NCI-H187 treated with DMSO at 0.1 percent for 48 hours (cell line): ENCODE measurements around the gene SIM1.

ENCODE experiments used
- DNase-seq: peaks from one replicate; lab custom pipeline; 2025; lab: John Stamatoyannopoulos, UW

SIM1 gene, protein sequence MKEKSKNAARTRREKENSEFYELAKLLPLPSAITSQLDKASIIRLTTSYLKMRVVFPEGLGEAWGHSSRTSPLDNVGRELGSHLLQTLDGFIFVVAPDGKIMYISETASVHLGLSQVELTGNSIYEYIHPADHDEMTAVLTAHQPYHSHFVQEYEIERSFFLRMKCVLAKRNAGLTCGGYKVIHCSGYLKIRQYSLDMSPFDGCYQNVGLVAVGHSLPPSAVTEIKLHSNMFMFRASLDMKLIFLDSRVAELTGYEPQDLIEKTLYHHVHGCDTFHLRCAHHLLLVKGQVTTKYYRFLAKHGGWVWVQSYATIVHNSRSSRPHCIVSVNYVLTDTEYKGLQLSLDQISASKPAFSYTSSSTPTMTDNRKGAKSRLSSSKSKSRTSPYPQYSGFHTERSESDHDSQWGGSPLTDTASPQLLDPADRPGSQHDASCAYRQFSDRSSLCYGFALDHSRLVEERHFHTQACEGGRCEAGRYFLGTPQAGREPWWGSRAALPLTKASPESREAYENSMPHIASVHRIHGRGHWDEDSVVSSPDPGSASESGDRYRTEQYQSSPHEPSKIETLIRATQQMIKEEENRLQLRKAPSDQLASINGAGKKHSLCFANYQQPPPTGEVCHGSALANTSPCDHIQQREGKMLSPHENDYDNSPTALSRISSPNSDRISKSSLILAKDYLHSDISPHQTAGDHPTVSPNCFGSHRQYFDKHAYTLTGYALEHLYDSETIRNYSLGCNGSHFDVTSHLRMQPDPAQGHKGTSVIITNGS

DNA sequence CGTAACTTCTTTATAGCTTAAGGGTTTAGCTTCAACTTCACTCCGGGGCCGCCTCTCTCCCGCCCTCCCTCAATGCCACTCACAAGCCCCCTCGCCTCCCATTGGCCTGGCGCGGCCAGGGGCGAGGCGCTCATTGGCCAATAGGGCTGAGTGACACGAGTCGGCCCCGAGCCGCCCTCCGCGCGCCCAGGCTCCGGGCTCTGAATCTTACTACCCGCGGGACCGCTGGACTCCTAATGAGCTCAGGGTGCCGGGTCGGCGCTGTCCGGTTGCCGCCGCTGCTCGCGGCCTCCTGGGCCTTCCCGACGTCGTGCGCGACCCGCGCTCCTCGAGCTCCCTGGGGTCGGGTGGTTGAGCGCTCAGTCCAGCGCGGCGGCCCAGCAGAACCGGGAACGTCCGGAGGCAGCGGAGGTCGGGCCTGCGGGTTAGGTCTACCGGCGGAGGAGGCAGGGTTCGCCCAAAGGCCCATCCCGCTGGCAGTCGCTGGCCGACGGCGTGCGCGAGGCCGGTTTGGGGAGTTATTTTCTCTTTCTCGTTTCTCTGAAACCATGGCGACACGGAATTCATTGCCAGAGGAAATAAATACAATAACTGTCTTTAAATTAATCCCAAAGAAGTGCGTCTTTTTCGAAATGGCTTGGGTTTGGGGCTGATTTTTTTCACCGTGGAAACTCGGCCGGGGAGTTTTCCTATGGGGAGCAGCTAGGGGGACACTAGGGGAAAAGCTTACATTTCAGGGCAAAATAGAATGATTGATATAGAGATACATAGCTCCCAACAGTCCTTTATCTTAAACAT, at the start of gene SIM1:
Gene SIM1 (minus strand): TSS at position 19 of the 798 bp plus-strand sequence. CDS start 1,453 bp downstream, outside the sequence.
- no peak for DNase-seq

DNA sequence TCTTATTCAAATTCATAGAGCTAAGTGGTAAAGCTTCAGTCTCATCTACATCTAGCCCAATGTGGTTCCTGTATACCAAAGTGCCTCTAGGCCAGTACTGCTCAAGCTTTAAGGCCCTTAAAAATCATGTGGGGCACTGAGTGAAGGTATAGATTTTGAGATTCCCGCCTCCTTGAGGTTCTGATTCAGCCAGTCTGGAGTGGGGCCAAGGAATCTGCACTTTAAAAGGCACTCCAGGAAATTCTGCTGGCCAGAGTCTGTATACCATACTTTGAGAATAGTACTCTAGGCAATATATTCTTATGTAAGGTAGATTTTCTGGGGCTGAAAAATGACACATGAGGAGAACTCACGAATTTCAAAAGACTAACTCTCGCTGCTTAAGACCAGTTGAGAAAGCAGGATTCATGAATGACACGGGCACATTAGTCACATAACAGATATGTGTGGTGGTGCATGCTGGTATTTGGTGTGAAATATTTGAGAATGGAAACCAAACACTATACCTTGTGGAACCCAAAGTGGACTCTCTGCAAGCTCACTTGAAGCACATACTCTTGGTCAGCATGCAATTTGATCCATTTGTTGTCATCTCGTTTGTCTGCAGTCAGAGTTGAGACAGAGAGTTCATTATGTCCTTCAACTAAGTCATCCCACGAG, 47.6 kb upstream of the SIM1 start:
- no peak for DNase-seq

DNA sequence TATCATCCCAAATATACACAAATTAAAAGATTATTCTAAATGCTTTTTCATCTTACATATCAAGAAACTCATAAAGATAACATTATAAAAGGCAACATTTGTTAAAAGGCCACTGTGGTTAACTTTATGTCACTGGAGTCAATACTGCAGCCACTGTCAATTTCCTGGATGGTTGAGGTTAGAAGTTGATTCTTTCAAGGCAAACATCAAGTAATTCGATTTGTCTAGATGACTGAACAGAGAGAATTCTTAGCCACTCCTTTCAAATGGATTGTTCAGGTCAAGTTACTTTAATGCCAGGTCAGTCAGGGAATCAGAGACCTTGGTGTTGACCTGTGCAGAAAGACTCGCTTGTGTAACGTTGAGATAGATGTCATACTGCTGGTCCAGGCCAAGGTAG, 44.4 kb upstream of the SIM1 start:
- no peak for DNase-seq

DNA sequence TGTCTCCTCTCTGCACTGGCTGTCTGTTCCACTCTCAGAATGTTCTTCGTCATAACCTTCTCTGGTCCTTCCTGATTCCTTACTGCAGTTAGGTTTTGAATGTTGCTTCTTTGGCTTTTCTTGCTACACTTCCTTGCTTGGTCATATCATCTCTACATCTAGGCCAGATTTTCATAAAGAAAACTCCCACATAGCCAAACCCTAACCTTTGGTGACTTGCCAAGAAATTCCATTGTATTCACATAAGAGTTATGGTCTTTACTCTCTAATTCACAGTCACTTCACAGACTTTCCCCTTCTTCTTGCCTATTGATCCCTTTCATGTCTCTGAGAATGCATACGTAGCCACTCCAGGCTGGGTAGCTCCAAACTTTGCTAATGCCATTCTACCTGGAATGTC, 41.9 kb upstream of the SIM1 start:
- DNase-seq = no peak

DNA sequence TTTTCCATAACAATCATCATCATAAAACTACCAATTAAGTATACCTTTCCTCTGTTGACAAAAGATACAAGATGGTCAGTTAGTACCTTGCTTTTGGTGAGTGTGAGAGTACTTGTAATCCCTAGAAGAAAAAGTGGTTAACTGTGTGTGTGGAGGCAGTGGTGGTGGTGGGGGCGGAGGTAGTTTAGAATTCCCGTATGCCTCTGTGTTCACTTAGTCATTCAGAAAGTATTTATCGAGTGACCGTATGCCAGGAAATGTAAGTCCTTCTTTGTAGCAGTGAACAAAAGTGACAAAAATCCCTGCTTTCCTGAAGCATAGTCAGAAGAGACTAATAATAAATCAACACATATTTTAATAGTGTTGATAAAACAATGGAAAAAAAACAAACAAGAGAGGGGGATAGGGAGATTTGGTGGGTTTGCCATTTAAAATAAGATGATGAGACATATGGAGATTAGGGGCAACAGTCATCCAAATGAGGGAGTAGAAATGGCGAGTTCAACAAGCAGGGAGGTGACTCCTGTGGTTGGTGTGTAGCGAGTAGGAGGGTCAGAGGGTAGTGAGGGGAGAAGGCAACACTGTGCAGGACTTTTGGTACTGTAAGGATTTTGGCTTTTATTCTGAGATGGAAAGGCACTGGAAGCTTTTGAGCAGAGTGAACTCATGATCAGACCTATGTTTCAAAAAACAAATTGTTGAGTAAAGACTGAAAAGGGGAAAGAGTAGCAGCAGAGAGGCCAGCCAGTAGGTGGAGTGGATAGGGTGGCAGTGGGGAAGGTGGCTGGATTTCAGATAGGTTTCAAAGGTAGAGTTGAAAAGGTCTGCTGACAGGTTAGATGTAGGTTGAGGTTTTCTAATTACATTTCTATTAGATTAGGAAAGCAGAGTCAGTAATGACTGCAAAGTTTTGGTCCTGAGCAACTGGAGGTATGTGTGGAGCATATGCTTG, 40.3 kb upstream of the SIM1 start:
- no peak for DNase-seq

DNA sequence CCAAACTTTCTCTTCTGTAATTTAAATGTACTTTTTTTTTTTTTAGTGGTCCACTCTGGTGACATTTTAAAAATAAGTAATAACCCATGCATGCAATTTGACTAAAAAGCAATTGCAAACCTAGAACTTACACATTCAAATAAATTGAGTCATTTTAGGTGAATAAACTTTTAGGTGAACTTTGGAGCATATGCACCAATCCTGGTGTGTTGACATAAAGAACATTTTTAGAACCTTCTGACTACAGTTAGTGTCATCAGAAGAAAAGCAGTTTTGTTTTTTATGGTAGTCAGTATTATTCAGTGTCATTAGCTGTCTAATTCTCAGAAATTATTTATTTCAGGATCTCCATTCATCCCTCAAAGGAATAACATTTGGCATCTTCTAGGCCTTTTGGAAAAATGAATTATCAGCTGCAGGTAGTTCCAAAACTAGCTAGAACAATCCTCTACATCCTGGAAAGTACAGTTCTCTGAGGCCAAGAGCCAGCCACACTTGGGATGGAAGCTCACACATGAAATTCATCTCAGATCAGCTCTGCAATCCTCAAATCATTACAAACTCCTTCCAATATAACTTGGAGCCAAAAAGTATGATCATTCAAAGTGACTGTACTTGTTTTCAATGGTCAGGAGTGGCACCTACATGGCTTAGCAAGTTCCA, 38.5 kb upstream of the SIM1 start:
- no peak for DNase-seq

DNA sequence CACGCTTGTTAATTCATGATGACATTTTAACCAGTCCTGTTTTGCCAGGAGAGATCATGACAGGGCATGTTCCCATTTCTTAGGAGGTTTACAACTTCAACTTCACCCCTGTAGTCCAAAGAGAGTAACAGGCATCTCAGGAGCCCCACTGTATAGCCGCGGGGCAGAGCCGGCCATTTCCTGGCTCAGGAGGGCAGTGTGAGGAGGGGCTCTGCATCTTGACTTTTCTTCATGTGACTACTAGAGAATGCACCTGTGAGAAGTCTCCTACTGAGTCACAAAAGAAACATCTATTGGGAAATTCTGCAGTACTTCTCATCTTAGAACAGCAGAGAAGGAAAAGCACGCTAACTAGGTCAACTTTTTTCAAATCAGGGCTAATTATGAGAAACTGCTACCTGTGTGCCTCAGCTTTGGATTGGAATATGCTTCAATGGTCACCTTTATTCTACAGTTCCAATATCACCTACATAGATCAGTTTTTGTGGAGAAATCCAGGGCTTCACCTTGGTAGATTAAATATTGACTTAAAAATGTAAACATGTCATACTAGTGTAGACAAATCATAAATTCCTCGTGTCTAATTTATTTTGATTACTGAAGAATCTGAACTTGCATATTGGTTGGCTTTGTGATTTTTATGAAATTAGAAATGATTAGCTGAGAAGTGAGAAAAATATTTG, 28.6 kb upstream of the SIM1 start:
- DNase-seq = no peak

DNA sequence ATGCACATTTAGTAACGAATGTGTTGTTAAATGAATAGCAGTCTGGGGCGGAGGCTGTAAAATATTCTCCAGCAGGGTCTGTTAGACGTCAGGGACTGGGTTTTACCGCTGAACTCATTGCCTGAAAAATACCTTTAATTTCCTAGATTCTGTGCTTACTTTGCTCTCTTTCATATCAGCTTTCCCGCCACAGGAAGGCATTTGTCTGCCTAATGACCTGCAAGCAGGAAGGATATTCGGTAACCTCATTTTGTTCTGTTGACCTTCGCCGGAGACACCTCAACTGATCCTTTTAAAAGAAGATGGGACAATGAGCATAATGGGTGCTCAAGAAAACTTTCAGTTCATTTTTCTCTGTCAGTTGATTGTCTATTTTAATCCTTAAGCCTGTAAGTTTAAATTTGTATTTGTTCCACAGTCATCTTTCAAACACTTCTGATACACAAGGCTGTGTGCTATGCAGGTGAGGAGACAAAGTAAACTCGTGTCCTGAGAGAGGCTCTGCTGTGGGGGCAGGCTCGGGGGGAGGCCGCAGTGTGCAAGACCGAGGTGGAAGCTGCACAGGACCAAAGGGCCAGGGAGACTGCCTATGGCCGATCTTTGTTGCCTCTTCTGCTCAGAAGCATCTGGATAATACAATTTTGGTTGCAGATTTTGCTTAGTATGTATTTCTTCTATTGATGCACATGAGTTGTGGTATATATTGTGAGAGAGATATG, 27.4 kb upstream of the SIM1 start:
- no peak for DNase-seq

DNA sequence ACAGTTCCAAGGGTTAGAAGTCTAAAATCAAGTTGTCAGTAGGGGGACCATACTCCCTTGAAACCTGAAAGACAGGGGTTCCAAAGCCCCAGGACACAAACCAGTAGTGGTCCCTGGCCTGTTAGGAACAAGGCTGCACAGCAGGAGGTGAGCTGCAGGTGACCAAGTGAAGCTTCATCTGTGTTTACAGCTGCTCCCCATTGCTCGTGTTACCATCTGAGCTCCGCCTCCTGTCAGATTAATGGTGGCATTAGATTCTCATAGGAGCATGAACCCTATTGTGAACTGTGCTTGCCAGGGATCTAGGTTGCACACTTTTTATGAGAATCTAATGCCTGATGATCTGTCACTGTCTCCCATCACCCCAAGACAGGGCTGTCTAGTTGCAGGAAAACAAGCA, 25.3 kb upstream of the SIM1 start:
- DNase-seq = no peak

DNA sequence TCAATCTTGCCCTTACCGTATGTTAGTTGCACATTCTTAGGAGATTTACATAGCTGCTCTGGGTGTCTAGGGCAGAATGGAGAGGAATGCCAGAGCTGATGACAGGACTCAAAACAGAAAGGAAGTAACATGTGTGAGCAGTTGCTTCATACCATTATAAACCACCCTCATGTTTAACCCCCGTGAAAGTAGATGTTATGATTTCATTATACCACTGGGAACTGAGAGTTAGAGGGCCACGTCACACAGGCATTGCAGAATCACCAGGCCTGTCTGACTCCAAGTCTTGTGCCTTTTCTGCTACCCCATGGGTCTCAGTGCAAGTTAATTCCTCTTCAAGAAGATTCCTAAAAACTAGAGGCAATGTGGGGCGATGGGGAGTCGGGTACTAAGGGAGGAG, 23.5 kb upstream of the SIM1 start:
- no peak for DNase-seq

DNA sequence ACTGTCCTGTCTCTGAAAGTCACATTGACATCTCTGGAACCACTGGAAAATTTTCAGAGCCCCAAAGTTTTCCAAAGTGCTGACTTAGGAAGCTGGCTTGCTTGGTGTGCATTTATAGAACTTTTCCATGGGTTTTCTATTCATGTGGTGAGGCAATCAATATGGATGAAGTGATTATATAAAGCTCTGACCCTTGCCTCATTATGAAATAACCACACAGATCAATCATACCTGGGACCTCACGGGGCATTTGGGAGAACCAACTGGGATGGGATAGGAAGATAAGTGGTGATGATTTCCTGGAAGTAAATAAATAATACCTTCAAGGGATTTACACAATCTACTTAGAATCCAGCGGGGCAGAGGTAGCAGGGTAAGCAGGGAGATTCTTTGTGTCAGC, 22.9 kb upstream of the SIM1 start:
- DNase-seq = no peak

DNA sequence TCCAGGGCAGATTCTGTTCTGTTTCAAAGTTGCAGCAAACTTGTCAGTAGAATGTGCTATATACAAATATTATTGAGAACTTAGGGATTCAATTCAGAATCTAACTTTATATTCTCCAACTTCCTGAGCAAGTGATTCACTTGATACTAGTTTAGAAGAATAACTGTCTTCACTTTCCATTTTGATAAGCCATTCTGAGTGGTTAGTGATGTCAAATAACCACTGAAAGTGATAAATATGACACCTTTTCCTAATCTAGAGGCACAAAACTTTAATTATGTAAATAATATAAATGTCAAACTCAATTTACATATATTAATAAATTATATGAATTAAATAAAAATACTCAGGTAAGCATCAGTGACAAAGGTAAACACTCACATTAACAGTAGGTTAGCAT, 20.5 kb upstream of the SIM1 start:
- DNase-seq = no peak

DNA sequence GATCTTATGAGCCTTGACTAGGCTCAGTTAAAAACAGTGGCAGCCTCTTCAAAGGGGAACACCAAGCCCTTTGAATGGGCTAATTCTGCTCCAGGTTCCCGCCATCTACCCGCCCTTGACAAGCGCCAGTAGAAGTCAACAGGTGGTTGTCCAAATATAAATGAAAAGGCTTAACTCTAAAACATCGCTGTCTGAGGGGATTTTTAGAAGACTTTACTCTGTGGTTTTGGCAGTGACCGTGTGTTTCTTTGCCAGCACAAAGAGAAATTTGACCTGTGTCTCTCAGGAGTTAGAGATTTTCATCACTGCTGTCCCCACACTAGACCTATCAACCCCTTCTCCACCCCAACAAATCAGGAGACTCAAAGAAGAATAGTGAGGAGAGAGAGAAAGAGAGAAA, 19.8 kb upstream of the SIM1 start:
- DNase-seq = no peak

DNA sequence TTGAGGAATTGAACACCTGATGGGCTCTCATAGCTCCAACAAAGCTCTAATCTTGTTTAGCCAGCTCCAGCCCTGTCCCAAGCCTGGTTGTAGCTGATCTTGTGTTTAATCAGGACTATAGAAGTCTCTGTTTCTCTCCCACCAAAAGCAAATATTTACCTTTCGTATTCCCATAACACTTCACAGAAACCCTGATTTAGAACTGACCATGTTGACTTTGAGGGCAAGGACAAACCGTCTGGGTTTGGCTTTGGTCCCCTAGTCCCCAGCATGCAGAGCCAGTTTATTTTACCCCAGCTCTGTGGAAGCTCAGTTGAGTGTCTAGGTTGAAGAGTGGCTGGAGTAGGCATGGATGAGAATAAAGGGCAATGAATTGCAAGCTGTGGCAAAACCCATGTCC, 18.0 kb upstream of the SIM1 start:
- no peak for DNase-seq

DNA sequence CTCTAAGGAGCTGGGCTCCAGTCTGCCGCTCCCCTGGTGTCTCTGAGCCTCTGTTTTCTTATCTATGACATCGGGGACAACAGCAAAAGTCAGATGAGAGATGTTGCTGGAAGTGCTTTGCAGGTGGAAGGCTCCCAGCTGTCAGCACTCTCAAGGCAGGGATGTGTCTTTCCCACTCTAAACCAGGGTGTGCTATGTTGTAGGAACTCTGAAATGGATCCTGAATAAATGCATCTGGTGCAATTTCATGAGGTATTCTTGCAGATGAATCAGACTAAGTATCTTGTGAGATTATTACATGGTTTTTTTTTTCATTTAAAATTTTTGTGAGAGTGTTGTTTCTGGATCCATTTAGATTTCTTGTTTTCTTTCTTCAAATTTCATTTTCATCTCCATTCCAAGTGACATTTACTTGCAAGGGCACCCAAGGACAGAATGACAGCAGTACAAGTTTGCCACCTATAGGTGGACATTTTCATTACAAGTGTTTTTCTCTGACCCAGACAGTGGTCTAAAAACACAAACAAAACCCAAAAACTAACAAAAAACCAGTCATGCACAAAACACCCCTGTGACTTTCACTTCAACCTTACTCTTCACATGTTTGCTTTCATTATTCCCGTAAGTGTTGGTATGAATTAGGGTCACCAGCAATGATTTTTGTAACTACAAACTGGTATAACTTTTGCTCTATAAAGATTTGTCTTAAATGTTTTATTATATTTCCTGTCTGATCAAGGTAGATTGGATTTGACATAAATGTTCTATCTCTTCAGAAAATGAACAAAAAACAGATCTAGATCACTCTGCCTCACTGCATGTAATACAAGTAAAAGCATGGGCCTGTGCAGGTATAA, 14.7 kb upstream of the SIM1 start:
- no peak for DNase-seq

DNA sequence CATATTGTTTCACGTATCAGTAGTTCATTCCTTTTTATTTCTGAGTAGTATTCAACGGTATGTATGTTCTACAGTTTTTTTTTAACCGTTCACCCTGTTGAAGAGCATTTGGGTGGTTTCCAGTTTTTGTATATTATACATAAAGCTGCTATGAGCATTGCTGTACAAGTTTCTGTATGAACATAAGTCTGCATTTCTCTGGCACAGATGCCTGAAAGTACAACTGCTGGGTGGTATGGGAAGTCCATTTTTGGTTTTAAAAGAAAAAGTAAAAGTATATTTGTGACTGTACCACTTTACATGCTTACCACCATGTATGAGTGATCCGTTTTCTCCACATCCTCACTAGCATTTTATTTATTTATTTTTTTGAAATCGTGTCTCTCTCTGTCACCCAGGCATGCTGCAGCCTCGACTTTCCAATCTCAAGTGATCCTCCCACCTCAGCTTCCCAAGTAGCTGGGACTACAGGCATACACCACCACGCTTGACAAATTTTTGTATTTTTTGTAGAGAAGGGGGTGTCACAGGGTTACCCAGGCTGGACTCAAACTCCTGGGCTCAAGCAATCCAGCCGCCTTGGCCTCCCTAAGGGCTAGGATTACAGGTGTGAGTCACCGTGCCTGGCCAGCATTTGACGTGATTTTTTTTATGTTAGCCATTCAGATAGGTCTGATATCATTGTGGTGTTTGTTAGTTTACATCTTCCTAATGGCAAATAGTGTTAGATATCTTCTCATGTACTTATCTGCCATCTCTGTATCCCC, 11.0 kb upstream of the SIM1 start:
- DNase-seq = no peak

DNA sequence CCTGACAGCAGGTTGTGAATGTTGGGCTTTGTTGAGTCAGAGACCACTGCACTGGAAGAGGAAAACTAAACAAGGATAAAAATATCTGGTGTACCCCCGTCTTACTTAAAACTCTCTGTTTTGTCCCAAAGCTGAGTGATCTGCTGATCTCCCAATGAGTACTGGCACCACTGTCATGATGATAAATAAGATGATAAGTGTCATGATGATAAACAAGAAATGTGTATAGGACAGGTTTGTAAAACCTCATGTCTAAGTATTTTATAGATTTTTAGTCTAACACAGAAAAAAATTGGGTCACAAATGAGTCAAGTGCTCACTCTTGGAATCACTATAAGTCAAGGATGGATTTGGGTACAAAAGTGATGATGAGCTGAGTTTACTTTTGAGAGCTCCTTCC, 8.5 kb upstream of the SIM1 start:
- no peak for DNase-seq
